IPS-15b (cell line): ENCODE measurements around the gene ACTC1.
A peak's percentile ranks its signal among the peaks of the same experiment; 100 is the strongest.
"Not testable (repeated sequence)": the region's sequence is repeated elsewhere in the genome, so short reads cannot be mapped to it uniquely, and the experiment has no call there.

Experiments
- H3K27me3 ChIP-seq: one replicate; pipeline ENCODE4 v1.6.1; 2013; ENCODE audit warnings: low read length; ENCODE audit not compliant: control insufficient read depth, insufficient read depth
- H3K36me3 ChIP-seq: one replicate; pipeline ENCODE4 v1.6.1; 2013; ENCODE audit warnings: low read length; ENCODE audit not compliant: control insufficient read depth, insufficient read depth
- H3K4me1 ChIP-seq: one replicate; pipeline ENCODE4 v1.6.1; 2013; ENCODE audit warnings: mild to moderate bottlenecking, low read length; ENCODE audit not compliant: control insufficient read depth, insufficient read depth
- H3K4me3 ChIP-seq: one replicate; pipeline ENCODE4 v1.5.1; 2013; ENCODE audit warnings: low read depth, low read length
- H3K9ac ChIP-seq: one replicate; pipeline ENCODE4 v1.6.1; 2013; ENCODE audit warnings: low read depth, mild to moderate bottlenecking, low read length
- H3K9me3 ChIP-seq: one replicate; pipeline ENCODE4 v1.6.1; 2013; ENCODE audit warnings: mild to moderate bottlenecking, low read length; ENCODE audit not compliant: control insufficient read depth, insufficient read depth

Gene ACTC1

DNA sequence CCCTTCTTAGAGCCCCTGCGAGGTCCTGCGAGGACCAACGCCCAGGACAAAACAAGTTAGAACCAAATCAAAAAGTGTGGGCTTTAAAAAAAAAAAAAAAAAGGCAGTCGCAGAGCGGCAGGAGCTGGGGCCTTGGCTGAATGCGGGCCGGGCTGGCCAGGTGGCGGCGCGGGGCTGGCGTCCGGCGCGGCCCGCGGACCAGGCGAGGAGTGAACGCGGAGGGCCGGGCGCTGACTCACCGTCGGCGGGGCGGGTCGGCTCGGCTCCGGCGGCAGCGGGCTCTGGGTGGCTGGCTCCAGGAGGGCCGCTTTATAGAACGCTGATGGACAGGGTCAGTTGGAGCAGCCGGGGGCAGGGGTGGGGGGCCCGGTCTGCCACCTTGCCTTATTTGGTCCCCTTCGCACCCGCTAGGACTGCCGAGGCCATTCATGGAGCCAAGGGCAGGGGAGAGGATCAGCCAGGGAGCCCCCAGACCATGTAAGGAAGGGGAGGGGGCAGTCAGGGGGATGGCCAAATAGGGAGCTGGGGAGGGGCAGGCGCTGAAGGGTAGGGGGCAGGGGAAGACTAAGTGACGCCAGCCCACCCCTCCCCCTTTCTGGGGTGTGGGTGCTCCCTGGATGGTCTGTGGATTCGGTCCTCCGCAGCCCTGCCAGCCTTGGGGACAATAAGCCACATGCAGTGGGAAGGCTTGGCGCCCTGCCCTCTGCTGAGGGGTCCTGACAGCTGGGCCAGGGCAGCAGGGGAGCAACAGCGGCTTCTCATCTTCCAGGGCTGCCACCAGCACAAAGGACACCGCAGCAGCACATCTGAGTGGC, at the start of gene ACTC1:
Gene ACTC1, minus strand, starts transcription at position 283 of the 815 bp plus-strand sequence. CDS start 741 bp downstream, outside the sequence.
- Histone ChIP-seq H3K36me3 (peaks cover 3% of the 10 kb centered on the region), H3K4me1 (peaks cover 16% of the 10 kb centered on the region), H3K9ac (peak within 1 kb of the TSS; percentile 63), H3K4me3 (peak within 1 kb of the TSS; percentile 61), H3K9me3 (no peaks in the 10 kb centered on the region), H3K27me3 (peaks cover 28% of the 10 kb centered on the region)

DNA sequence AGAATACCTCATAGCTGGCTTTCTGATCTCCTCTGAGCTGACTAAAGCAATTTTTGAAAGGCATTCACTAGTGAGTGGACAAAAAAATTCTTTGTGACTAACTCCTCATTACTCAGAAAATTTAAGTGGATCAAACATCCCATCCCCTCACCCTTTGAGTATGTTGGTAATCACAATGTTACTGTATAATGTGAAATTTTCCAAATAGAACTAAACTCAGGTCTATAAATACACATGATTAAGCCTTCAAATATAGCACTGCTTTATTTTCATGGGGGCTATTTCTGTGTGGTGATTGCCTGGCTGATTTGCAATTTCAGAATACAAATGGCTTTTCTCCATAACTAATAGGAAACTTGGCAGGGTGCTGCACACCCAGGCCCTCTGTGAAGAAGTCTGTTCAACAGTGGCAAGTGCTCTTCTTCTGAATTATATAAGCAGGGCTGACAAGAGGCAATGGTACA, 45.9 kb upstream of the ACTC1 start:
- H3K4me3 ChIP-seq: no peak overlapping the region
- no peak overlapping the region for H3K9ac ChIP-seq
- no peaks in the 10 kb centered on the region for H3K9me3 ChIP-seq

DNA sequence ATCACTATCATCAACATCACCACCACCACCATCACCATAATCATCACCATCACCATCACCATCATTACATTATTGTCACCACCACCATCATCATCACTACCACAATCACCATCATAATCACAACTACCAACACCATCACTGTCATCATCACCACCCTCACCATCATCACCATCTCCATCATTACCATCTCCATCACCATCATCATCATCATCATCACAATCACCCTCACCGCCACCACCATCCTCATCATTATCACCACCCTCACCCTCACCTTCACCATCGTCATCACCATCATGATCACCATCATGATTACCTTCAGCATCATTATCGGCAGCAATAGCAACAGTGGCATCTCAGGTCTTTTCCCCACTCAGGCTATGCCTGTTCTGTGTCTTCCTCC, 42.9 kb upstream of the ACTC1 start:
- H3K27me3 ChIP-seq: no peaks in the 10 kb centered on the region
- no peaks in the 10 kb centered on the region for H3K36me3 ChIP-seq
- H3K9me3 ChIP-seq: no peaks in the 10 kb centered on the region
- no peak overlapping the region for H3K9ac ChIP-seq
- no peak overlapping the region for H3K4me3 ChIP-seq
- no peaks in the 10 kb centered on the region for H3K4me1 ChIP-seq

More for the DNA sequence above, 45.9 kb upstream of the ACTC1 start:
- Histone ChIP-seq H3K4me1 (no peaks in the 10 kb centered on the region), H3K27me3 (no peaks in the 10 kb centered on the region), H3K36me3 (no peaks in the 10 kb centered on the region)

DNA sequence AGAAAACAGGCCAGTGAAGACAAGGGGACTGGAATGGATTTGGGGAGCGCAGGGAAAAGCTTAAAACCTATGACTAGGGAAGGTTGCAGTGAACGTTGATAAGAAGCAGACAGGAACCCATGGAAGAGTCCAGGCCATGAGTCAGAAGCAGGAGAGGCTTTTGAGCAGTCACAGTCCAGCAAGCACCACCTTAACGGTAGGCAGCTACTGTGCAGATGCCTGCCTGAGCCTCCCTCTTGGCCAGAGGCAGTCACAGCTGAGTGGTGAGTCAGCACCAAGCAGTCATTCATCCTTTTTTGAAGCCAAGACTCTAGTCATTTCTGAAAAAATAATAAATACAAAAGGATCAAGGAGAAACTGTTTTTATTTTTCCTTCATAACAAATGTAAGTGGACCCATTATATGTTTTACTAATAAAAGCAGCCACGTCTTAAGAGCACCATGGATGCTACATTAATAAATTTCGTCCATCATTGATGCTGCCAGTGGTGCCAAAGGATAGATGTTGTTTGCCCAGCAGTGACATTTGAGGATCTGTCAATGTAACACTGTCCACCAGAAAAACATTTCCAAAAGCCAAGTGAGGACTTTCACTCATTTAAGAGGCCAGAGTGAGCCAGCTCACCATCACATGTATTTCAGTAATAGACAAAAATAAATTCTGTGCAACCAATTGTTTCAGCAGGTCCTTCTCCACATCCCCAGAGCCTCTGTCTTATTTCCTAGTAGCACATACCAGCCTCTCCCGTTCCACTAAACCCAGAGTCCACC, 42.1 kb upstream of the ACTC1 start:
- Histone ChIP-seq H3K9ac (no peak overlapping the region), H3K9me3 (no peaks in the 10 kb centered on the region), H3K4me3 (no peak overlapping the region), H3K27me3 (no peaks in the 10 kb centered on the region), H3K36me3 (no peaks in the 10 kb centered on the region), H3K4me1 (no peaks in the 10 kb centered on the region)

DNA sequence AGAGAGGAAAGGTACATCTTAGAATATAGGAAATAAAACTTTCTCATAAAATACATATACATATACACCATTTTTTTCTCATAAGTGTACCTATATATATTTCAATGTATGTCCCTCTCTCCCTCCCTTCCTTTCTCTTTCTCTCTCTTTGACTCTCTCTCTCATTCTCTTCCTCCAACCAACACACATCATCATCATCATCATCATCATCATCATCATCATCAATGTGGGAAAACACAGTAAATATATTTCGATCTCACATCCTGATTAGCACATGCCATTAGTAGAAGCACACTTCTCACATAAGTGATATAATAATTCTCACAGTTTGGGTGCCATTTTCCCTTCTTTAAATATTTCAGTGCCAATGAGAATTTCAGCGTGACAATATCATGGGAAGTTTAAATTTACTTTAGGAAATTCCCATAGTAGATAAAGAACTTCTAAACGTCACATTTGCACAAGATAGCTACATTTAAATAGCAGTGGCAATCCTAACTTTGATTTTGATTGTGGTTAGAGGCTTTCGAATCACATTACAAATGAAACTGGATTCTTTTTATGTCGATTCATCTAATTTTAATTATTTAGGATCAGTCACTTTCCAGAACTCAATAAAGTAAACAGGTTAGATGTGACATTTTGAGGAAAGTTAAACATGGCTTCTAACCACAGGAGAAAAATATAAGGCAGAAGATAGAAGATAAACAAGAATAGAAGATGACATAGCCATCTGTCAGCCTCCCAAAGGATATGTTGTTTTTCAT, 33.0 kb upstream of the ACTC1 start:
- H3K36me3 ChIP-seq: no peaks in the 10 kb centered on the region
- H3K4me3 ChIP-seq: no peak overlapping the region
- H3K27me3 ChIP-seq: no peaks in the 10 kb centered on the region
- H3K9me3 ChIP-seq: no peaks in the 10 kb centered on the region
- H3K9ac ChIP-seq: no peak overlapping the region
- no peaks in the 10 kb centered on the region for H3K4me1 ChIP-seq

DNA sequence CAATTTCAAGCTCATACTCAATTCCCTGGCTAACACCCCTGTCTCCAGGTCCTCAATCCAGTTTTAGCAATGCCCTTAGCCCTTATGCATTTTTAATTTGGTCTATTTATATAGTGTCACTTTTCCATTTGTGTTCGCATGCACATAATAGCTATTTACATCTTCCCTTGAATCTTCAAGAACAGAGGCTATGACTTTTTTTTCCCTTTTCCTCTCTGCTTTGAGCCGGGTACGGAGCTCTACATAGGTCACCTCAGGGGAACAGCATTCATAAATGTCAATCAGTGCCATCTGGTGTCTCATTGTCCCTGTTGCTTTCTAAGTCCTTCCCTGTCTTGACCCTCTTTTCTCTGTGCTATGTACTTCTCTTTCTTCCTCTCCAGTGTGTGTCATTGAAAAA, 26.5 kb upstream of the ACTC1 start:
- Histone ChIP-seq H3K36me3 (no peaks in the 10 kb centered on the region), H3K9ac (no peak overlapping the region), H3K9me3 (no peaks in the 10 kb centered on the region), H3K4me3 (no peak overlapping the region), H3K27me3 (no peaks in the 10 kb centered on the region), H3K4me1 (no peaks in the 10 kb centered on the region)

DNA sequence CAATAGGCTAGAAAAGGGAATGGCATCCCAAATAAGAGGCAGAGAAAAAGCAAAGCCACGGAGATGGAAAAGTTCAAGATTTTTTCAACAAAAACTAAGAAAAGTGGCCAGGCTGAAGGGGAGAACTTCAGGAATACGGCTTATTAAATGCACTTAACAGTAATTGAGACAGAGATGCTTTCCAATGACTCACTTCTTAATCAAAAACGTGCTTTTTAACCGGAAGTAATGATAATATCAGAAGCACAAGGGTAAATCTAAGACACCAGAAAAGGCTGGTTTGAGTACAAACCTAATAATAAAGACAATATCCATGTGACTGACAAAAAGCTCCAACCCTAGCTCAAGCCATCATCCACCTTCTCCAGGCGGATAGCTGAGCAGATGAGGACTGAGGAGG, 24.8 kb upstream of the ACTC1 start:
- Histone ChIP-seq H3K4me1 (no peaks in the 10 kb centered on the region), H3K9me3 (no peaks in the 10 kb centered on the region), H3K9ac (no peak overlapping the region), H3K4me3 (no peak overlapping the region), H3K36me3 (no peaks in the 10 kb centered on the region), H3K27me3 (no peaks in the 10 kb centered on the region)

DNA sequence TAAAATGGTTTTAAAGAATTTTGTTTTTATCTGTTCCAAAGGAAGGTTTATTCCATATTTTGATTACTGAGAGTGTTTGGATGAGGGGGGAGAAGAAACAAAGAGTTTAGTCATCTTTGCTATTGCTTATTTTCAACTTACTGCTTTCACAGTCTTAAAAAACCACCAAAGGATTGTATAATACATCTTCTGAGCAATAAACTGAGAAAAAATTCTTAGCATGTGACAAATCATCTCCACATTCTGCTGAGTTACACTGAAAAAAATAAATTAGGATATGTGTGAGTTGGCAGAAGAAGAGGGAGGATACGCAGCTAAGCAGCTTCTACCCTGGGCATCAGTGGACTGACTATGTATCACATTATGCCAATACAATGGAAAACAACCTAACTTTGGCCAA, 23.2 kb upstream of the ACTC1 start:
- Histone ChIP-seq H3K4me3 (no peak overlapping the region), H3K4me1 (no peaks in the 10 kb centered on the region), H3K27me3 (no peaks in the 10 kb centered on the region), H3K9me3 (no peaks in the 10 kb centered on the region), H3K9ac (no peak overlapping the region), H3K36me3 (no peaks in the 10 kb centered on the region)

DNA sequence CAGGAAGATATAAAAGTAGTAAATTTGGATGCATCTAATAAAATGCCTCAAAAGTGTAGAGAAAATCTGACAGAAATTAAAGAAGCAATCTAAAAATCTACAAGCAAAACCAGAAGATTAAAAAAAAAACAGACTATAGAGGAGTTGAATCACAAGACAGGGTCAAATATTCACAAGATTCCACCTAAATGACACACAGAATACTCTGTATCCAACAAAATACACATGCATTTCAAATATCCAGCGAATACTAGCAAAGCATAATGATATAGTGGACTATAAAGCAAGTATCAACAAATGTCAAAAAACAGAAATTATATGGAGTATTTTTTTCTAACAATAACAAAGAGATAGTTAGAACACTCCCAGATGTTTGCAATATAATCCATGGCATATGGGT, 20.5 kb upstream of the ACTC1 start:
- H3K4me3 ChIP-seq: no peak overlapping the region
- no peaks in the 10 kb centered on the region for H3K9me3 ChIP-seq
- H3K36me3 ChIP-seq: no peaks in the 10 kb centered on the region
- H3K4me1 ChIP-seq: no peaks in the 10 kb centered on the region
- no peaks in the 10 kb centered on the region for H3K27me3 ChIP-seq
- no peak overlapping the region for H3K9ac ChIP-seq

DNA sequence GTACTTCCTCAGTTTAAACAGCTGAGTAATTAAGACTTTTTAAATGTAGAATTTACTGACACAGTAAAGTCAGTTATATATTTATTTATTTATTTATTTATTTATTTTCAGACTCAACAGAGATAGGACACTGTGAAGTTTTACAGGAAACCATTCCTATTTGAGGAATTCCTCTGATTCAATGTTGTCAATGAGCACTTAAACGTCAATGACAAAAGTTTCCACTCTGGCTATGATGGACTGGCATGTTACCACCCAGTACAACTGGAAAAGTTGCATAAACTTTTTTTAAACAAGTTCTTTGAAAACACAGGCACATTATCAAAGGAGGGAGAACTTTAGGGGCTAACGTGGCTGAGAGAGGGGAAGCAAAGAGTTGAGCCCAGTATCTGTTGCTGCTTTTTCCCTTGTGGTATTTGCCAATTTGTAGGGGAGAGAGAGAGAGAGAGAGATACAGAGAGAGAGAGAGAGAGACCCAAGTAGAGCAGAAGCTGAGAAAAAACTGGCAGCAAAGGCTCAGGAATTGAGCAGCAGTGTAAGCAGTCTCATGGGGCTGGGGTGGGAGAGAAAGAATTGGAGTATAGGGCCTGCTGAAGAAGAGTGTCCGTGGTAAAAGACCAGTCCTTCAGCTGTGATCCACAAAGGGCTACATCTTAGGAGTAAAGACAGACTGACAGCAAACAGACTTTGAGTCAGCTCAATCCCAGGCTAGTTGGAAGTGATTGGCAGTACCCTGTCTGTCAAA, 18.3 kb upstream of the ACTC1 start:
- Histone ChIP-seq H3K4me3 (no peak overlapping the region), H3K9ac (no peak overlapping the region), H3K36me3 (no peaks in the 10 kb centered on the region), H3K4me1 (no peaks in the 10 kb centered on the region), H3K27me3 (no peaks in the 10 kb centered on the region), H3K9me3 (no peaks in the 10 kb centered on the region)

DNA sequence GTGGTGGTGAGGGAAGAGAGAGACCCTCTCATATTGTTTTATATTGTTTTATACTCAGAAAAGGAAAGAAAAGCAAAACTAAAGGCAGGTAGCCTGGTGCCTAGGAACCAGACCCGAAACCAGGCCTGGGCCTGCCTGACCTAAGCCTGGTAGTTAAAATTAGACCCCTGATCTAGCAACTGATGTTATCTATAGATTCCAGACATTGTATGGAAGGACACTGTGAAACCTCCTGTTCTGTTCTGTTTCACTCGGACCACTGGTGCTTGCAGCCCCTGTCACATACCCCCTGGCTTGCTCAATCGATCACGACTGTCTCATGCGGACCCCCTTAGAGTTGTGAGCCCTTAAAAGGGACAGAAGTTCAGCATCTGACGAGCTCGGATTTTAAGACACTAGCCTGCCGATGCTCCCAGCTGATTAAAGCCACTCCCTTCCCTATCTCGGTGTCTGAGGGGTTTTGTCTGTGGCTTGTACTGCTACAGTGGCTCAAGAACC, 17.6 kb upstream of the ACTC1 start:
- not testable (repeated sequence) for H3K9ac ChIP-seq, H3K27me3 ChIP-seq, H3K4me3 ChIP-seq, H3K9me3 ChIP-seq, H3K36me3 ChIP-seq, H3K4me1 ChIP-seq
